GM23248 (cell line): Measurements from ENCODE around the gene PRKCE.

Source experiments
- EZH2 ChIP-seq: fragments of 200-600 bp; sonication (generic); IDR thresholded peaks from 2 replicates; pipeline ENCODE4 v1.6.1; 2018; ENCODE audit warnings: antibody characterized with exemption, mild to moderate bottlenecking; ENCODE audit not compliant: insufficient read depth, poor library complexity, severe bottlenecking
- EZH2phosphoT487 ChIP-seq: fragments of 200-600 bp; sonication (generic); IDR thresholded peaks from 2 replicates; pipeline ENCODE4 v1.6.1; 2018; ENCODE audit warnings: antibody characterized with exemption, moderate library complexity, mild to moderate bottlenecking, low read depth; ENCODE audit not compliant: insufficient read depth

- TF ChIP-seq EZH2phosphoT487, result 0 out of 2 replicates have a peak, but pooled peaks have one; percentile 43
- TF ChIP-seq EZH2, result no peak
These were observed 294.5 kb downstream of the PRKCE start for GRCh38 chr2:45946023-45946422.
